Neuronal stem cell (in vitro differentiated cells): ENCODE measurements around the gene MGMT.

Experiments
- DNase-seq: peaks from one replicate; pipeline ENCODE4 v3.0.0-alpha.2; 2013; ENCODE audit warnings: low spot score
- H2AFZ ChIP-seq: one replicate; pipeline ENCODE4 v1.6.1; 2013; ENCODE audit warnings: mild to moderate bottlenecking, low read length, inconsistent platforms
- H2AK5ac ChIP-seq: 2 replicates; pipeline ENCODE4 v1.6.1; 2013; ENCODE audit warnings: low read depth, mild to moderate bottlenecking, inconsistent platforms, low read length, moderate library complexity, mixed read lengths
- H2BK120ac ChIP-seq: 2 replicates; pipeline ENCODE4 v1.6.1; 2013; ENCODE audit warnings: low read depth, mild to moderate bottlenecking, inconsistent platforms, low read length, moderate library complexity, mixed read lengths
- H2BK12ac ChIP-seq: one replicate; pipeline ENCODE4 v1.6.1; 2013; ENCODE audit warnings: low read length, inconsistent platforms
- H2BK15ac ChIP-seq: 2 replicates; pipeline ENCODE4 v1.6.1; 2013; ENCODE audit warnings: mild to moderate bottlenecking, low read length, inconsistent platforms, mixed read lengths
- H2BK5ac ChIP-seq: one replicate; pipeline ENCODE4 v1.6.1; 2013; ENCODE audit warnings: inconsistent platforms, mild to moderate bottlenecking, low read length, moderate library complexity
- H3K14ac ChIP-seq: one replicate; pipeline ENCODE4 v1.6.1; 2013; ENCODE audit warnings: low read length, inconsistent platforms
- H3K18ac ChIP-seq: 2 replicates; pipeline ENCODE4 v1.6.1; 2013; ENCODE audit warnings: low read length, inconsistent platforms
- H3K23ac ChIP-seq: 2 replicates; pipeline ENCODE4 v1.6.1; 2013; ENCODE audit warnings: low read depth, mild to moderate bottlenecking, mixed read lengths, low read length, inconsistent platforms; ENCODE audit not compliant: poor library complexity
- H3K27ac ChIP-seq: replicated peaks from 3 replicates; pipeline ENCODE4 v1.5.1; 2013; ENCODE audit warnings: low read length, inconsistent platforms
- H3K27me3 ChIP-seq, 3 experiments: 2 replicates each; pipeline ENCODE4 v1.6.1; 2013; ENCODE audit warnings: low read length in 3 of 3, mild to moderate bottlenecking in 2 of 3, inconsistent platforms in 1 of 3, low read depth in 1 of 3, mixed read lengths in 1 of 3, moderate library complexity in 1 of 3; ENCODE audit not compliant: control insufficient read depth in 3 of 3, insufficient read depth in 3 of 3
- H3K36me3 ChIP-seq, 2 donors: replicated peaks in 1 of 2; 2 replicates each; pipeline ENCODE4 v1.6.1; 2013; ENCODE audit warnings: low read length in 2 of 2; ENCODE audit not compliant: control insufficient read depth in 2 of 2, insufficient read depth in 2 of 2
- H3K4ac ChIP-seq: 2 replicates; pipeline ENCODE4 v1.6.1; 2013; ENCODE audit warnings: inconsistent platforms, mild to moderate bottlenecking, low read length, moderate library complexity
- H3K4me1 ChIP-seq, 2 donors: 1 replicate in 1 of 2; 2 replicates in 1 of 2; pipeline ENCODE4 v1.6.1; 2013; ENCODE audit warnings: low read length in 2 of 2, low read depth in 1 of 2; ENCODE audit not compliant: control insufficient read depth in 2 of 2, insufficient read depth in 1 of 2
- H3K4me2 ChIP-seq: one replicate; pipeline ENCODE4 v1.6.1; 2013; ENCODE audit warnings: mild to moderate bottlenecking, low read length, inconsistent platforms; ENCODE audit not compliant: insufficient read depth, poor library complexity, severe bottlenecking
- H3K4me3 ChIP-seq, 2 donors: 2 replicates each; pipeline ENCODE4 v1.5.1; 2013; ENCODE audit warnings: low read length in 2 of 2, mild to moderate bottlenecking in 2 of 2, inconsistent platforms in 1 of 2, moderate library complexity in 1 of 2
- H3K79me1 ChIP-seq: one replicate; pipeline ENCODE4 v1.6.1; 2013; ENCODE audit warnings: low read depth, mild to moderate bottlenecking, inconsistent platforms, low read length, moderate library complexity
- H3K9ac ChIP-seq: one replicate; pipeline ENCODE4 v1.6.1; 2013; ENCODE audit warnings: mild to moderate bottlenecking, low read depth, low read length, inconsistent platforms; ENCODE audit not compliant: poor library complexity
- H3K9me3 ChIP-seq, 2 donors: replicated peaks in 1 of 2; 2 replicates each; pipeline versions ENCODE3 to v1.6.1; 2013; ENCODE audit warnings: low read length in 2 of 2, mild to moderate bottlenecking in 2 of 2, inconsistent platforms in 1 of 2, low read depth in 1 of 2, mixed read lengths in 1 of 2, moderate library complexity in 1 of 2; ENCODE audit not compliant: control insufficient read depth in 2 of 2, insufficient read depth in 1 of 2
- H4K8ac ChIP-seq: one replicate; pipeline ENCODE4 v1.6.1; 2013; ENCODE audit warnings: low read depth, mild to moderate bottlenecking, inconsistent platforms, low read length, moderate library complexity
- H4K91ac ChIP-seq: one replicate; pipeline ENCODE4 v1.6.1; 2013; ENCODE audit warnings: low read length, low read depth, mild to moderate bottlenecking, inconsistent platforms; ENCODE audit not compliant: poor library complexity
- WGBS, 2 donors: extraction: QIAGEN DNeasy Blood & Tissue Kit; methylation state at CpG; one replicate each; pipeline ENCODE4 v1.1.7; 2013; ENCODE audit warnings: missing lambda C conversion rate in 2 of 2, mixed read lengths in 1 of 2; ENCODE audit not compliant: insufficient read length in 2 of 2, insufficient replicate concordance in 1 of 2; ENCODE audit errors: extremely low coverage in 2 of 2; 5-methylcytosine and 5-hydroxymethylcytosine counted together

Gene MGMT

GRCh38 chr10:129815898-129816655, 349.0 kb downstream of the MGMT start:
- H3K27ac ChIP-seq, result no peak overlapping the region
- peak overlapping the region; percentile 45 for H2BK5ac ChIP-seq
- no peak for DNase-seq
- H4K8ac ChIP-seq, result no peak overlapping the region
- no peak overlapping the region for H3K4ac ChIP-seq
- peaks cover 0 to 3% of the 10 kb centered on the region in 2 donors for H3K9me3 ChIP-seq
- H3K9ac ChIP-seq, result no peak overlapping the region
- H3K14ac ChIP-seq, result no peak overlapping the region
- H2BK15ac ChIP-seq, result no peak overlapping the region
- H3K27me3 ChIP-seq, result no peaks in the 10 kb centered on the region
- H2BK12ac ChIP-seq, result no peak overlapping the region
- no CpG with 5 or more reads among the region's 17 CpGs for WGBS, 2 donors
- H3K4me2 ChIP-seq, result no peak overlapping the region
- H2AK5ac ChIP-seq, result peak overlapping the region; percentile 12
- no peak overlapping the region for H2AFZ ChIP-seq
- H3K4me1 ChIP-seq, result peaks cover 0 to 2% of the 10 kb centered on the region in 2 donors
- peak overlapping the region; percentile 57 for H3K18ac ChIP-seq
- no peak overlapping the region for H4K91ac ChIP-seq
- no peak overlapping the region for H3K23ac ChIP-seq
- H3K79me1 ChIP-seq, result no peaks in the 10 kb centered on the region
- no peaks in the 10 kb centered on the region for H3K36me3 ChIP-seq
- no peak overlapping the region for H3K4me3 ChIP-seq
- no peak overlapping the region for H2BK120ac ChIP-seq

GRCh38 chr10:129816656-129817045, 349.6 kb downstream of the MGMT start:
- Histone ChIP-seq H3K14ac (no peak overlapping the region), H2BK12ac (no peak overlapping the region), H3K79me1 (no peaks in the 10 kb centered on the region), H3K9ac (no peak overlapping the region), H4K91ac (no peak overlapping the region), H3K27me3 (no peaks in the 10 kb centered on the region), H2BK15ac (no peak overlapping the region), H3K18ac (peak overlapping the region; percentile 68), H2BK5ac (no peak overlapping the region), H4K8ac (no peak overlapping the region), H3K23ac (no peak overlapping the region), H2AFZ (no peak overlapping the region), H3K4me2 (no peak overlapping the region), H3K27ac (no peak overlapping the region), H3K4me1 (peaks cover 0 to 2% of the 10 kb centered on the region in 2 donors), H2BK120ac (no peak overlapping the region), H3K4ac (no peak overlapping the region), H2AK5ac (peak overlapping the region; percentile 12), H3K4me3 (no peak overlapping the region), H3K36me3 (no peaks in the 10 kb centered on the region), H3K9me3 (peaks cover 0 to 3% of the 10 kb centered on the region in 2 donors)
- no peak for DNase-seq
- no CpG with 5 or more reads among the region's 8 CpGs for WGBS, 2 donors
